Retina (tissue), 1 donor: ENCODE results near the gene SVEP1.
"Not testable (repeated sequence)": the region's sequence is repeated elsewhere in the genome, so short reads cannot be mapped to it uniquely, and the experiment has no call there.

Experiments
- DNase-seq: peaks from one replicate; pipeline ENCODE4 v3.0.0-alpha.2; 2016

SVEP1 gene

GRCh38 chr9:110443146-110443865 lies 136.2 kb downstream of the SVEP1 start:
- DNase-seq, result no peak

- DNase-seq, result no peak
Observed at GRCh38 chr9:110440796-110441195, 138.7 kb downstream of the SVEP1 start.

GRCh38 chr9:110440172-110440571 lies 139.4 kb downstream of the SVEP1 start:
- DNase-seq, result no peak

- DNase-seq, result no peak
Observed at GRCh38 chr9:110432253-110432652, 147.3 kb downstream of the SVEP1 start.

DNA sequence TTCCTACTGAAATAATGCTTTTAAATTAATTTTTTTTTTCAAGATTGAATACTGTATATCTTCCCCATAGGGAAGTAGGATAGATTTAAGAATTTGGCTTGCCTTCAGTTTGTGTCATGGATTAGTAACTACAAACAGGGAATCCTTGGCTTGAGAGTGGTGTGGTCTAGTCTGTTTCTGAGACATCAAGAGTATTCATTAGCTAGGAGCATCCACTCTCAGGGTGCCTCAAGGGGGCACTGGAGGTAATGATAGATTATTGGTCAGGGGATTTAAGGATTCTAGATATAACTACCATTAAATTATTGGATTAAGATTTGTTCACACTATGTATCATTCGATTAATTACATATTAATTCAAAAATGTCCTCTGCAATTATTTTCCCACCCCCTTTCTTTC lies 150.1 kb downstream of the SVEP1 start:
- no peak for DNase-seq

DNA sequence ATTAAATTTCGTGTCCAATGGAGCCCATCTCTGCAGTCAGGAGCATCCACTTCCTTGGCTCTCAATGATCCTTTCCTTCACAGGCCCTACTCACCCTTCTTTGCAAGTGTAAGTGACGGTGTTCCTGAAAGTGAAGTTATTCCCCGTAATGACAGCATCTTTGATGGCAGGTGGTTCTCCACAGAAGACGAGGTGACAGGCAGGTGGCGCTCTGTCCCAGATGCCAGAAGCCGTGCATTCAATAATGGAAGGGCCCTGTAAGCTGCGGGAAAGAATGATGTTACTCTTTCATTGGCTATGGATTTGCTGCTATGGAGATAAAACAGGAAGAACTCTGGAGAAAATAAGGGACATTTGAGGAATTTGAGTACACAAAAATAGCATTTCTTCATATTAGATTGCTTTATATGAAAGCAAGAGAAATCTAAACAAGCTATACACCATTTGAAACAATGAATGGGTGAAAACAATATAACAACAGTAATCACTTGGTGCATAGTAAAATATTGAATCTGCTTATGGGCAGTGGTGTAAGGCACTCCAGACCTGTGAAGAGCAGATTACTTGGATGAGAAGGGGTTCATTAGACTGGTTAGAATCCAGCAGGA lies 151.9 kb downstream of the SVEP1 start:
- DNase-seq, result peak; percentile 17

DNA sequence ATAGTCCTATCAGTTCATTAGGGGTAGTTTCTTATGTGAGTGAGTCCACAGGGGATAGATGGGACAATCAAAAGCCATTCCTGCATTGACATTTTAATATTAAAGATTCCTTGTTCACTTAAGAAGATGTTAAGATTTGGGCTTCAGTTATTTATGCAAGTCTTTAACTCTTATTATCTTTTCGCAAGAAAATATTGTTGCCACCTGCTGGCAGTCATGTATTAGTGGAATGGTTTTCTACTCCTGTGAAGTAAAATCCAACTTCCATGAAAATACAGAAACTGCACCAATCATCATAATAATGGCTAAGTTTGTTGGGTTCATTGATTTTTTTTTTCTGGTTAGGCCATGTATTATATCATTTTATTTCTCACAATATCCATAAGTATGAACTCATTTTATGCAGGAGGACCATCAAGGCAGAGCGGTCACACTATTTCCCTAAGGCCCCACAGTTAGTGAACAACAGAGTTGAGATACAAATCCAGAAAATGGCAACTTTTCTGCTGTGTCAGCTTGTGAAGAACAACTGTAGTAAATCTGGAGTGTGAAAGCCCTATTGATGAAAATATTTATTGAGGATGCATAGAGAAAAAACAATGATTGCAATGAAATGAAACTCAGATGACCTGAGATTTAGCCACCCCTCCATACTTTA lies 153.4 kb downstream of the SVEP1 start:
- DNase-seq, result no peak

DNA sequence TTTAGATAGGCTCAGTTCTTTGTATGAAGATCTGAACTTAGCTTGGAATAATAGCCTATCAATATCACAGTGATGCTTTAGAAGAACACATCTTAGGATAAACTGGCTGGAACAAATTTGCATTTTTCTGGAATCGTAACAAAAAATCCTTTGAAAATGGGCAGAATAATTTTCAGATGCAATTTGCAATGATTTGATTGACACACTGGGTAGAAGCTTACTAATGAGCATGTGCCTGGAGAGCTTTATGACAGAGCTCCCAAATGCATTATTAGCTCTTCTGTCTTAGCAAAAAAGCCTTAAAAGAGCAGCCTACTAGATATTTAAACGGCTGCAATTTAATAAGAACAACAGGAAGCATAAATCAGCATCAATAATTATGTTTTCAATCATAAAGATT lies 165.1 kb downstream of the SVEP1 start:
- DNase-seq, result no peak

DNA sequence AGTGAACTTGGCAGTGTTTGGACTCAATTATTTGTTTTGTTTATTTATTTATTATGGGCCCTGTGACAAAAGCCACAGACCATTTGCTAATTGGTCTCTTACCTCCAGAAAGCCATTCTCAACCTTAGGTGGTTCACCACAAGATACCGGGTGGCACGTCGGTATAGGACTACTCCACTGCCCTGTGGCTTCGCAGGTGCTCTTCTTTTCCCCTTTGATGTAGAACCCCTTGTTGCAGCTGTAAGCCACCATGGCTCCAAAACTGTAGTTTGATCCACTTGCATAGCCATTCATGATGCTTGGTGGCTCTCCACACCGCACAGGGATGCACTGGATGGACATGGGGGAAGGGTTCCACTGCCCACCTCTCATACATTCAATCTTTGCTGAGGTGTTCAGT lies 168.6 kb downstream of the SVEP1 start:
- DNase-seq, result no peak

DNA sequence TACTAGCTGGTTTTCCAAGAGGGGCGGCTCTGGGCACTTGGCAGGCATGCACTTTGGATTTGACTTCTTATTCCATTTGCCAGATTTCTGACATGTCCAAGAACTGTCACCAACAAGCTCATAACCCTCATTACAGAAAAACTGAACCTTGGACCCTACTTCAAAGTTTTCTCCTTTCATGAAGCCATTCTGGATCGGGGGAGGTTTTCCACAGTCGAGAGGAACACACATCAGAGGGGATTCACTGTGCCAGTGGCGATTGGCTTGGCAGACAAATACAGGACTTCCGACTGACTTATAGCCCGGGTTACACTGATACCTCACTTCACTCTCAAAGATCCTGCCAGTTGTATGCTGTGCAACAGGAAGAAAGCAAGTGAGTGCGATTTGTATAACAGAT lies 170.9 kb downstream of the SVEP1 start:
- DNase-seq, result no peak

GRCh38 chr9:110405858-110406443 lies 173.6 kb downstream of the SVEP1 start:
- no peak for DNase-seq

GRCh38 chr9:110404473-110404872 lies 175.1 kb downstream of the SVEP1 start:
- DNase-seq, result no peak

DNA sequence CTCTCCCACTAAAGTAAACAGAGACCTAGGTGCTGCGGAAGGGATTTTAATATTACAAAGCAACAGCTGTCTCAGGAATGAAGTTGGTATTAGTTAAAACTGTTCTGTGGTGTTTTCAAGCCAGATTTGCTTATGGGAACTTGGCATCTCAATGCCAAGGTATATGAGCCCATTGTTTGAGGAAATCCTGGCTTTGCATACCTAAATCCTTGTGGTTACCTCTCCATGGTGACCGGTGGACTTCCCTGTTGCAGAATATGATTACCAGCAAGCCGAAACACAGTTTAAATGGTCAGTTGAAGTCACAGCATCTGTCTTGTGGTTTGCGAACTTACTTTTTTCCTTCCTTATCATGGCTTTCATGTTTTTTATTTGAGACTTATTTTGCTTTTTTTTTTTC lies 179.6 kb downstream of the SVEP1 start:
- no peak for DNase-seq

DNA sequence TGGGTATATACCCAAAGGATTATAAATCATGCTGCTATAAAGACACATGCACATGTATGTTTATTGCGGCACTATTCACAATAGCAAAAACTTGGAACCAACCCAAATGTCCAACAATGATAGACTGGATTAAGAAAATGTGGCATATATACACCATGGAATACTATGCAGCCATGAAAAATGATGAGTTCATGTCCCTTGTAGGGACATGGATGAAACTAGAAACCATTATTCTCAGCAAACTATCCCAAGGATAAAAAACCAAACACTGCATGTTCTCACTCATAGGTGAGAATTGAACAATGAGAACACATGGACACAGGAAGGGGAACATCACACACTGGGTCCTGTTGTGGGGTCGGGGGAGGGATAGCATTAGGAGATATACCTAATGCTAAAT lies 180.5 kb downstream of the SVEP1 start:
- not testable (repeated sequence) for DNase-seq

GRCh38 chr9:110391826-110392485 lies 187.6 kb downstream of the SVEP1 start:
- DNase-seq, result no peak

- no peak for DNase-seq
Observed at GRCh38 chr9:110389148-110389750, 190.3 kb downstream of the SVEP1 start.

DNA sequence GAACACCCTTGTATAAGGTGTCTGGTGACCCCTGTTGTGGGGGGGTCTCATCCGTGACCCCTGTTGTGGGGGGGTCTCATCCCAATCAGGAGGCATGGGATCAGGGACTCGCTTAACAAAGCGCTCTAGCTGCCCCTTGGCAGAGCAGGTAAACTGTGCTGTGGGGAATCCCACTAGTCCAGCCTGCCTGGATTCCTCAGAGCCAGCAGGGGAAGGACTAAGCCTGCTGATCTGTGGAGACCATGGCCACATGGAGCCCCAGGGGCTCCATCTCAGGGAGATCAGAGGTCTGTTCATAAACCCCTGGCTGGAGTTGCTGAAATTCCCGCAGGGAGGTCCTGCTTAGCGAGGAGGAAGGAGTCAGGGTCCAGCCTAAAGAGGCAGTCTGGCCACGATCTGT lies 196.1 kb downstream of the SVEP1 start:
- DNase-seq, result no peak

DNA sequence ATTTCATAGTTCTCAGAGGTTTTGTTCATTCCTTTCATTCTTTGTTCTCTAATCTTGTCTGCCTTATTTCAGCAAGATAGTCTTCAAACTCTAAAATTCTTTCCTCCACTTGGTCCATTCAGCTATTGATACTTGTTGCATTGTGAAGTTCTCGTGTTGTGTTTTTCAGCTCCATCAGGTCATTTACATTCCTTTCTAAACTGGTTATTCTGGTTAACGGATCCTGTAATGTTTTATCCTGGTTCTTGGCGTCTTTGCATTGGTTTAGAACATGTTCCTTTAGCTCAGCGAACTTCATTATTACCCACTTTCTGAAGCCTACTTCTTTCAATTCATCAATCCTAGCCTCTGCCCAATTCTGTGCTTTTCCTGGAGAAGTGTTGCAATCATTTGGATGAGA lies 196.8 kb downstream of the SVEP1 start:
- no peak for DNase-seq

DNA sequence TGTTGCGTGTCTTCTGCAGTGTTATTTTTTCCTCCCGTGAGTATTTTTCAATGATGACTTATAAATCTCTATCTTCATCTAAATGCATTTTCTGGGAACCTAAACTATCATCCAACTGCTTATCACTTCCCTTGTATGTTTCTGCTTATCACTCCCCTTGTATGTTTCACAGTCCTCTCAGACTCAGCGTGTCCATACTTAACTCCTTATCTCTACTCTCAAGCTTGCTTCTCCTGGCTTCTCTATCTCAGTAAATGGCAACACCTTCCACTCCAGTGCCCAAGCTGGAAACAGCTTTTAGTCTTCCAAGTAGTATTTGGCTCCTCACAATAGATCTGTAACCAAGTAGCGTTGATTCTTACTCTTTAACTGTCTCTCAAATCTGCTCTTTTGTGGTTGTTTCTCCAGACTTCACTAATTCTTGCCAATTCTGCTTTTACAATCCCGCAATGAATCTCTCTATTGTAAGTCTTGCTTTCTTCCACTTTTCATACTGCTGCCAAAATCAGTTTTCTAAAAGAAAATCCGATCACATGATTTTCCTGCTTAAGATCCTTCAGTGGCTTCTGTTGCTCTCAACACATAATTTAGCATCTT lies 208.0 kb downstream of the SVEP1 start:
- DNase-seq, result no peak

GRCh38 chr9:110370315-110370714 lies 209.2 kb downstream of the SVEP1 start:
- no peak for DNase-seq

- no peak for DNase-seq
Observed at GRCh38 chr9:110364451-110364850, 215.1 kb downstream of the SVEP1 start.

DNA sequence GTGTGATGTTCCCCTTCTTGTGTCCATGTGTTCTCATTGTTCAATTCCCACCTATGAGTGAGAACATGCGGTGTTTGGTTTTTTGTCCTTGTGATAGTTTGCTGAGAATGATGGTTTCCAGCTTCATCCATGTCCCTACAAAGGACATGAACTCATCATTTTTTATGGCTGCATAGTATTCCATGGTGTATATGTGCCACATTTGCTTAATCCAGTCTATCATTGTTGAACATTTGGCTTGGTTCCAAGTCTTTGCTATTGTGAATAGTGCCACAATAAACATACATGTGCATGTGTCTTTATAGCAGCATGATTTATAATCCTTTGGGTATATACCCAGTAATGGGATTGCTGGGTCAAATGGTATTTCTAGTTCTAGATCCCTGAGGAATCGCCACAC lies 220.5 kb downstream of the SVEP1 start:
- not testable (repeated sequence) for DNase-seq

DNA sequence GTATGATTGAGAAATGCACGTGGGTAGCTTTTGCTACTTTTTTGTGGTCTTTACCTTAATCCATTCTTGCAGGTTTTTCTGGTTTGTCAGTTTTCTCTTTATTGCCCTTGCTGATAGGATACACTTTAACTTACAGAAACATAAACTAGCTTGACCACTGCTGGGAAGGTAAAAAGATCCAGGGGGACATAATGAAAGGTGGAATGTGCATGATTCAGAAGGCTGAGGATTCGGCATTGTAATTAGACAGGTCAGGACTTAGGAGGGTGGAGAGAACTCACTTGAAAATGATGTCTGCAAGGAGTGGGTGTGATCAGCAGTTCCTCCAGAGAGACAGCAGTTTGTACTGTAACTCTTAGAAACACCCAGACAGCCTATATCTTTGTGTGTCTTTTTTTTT lies 222.0 kb downstream of the SVEP1 start:
- no peak for DNase-seq
